DMS 273 (cell line): ENCODE data around the gene MBD3.

Experiments
- DNase-seq: peaks from one replicate; lab custom pipeline; 2025; ENCODE audit not compliant: unreplicated experiment; lab: John Stamatoyannopoulos, UW

MBD3 gene

GRCh38 chr19:1599460-1599846 lies 6.8 kb upstream of the MBD3 start:
- no peak for DNase-seq

GRCh38 chr19:1598777-1599459 lies 6.3 kb upstream of the MBD3 start:
- DNase-seq: no peak

GRCh38 chr19:1593501-1593772 lies 772 bp upstream of the MBD3 start:
- no peak for DNase-seq

DNA sequence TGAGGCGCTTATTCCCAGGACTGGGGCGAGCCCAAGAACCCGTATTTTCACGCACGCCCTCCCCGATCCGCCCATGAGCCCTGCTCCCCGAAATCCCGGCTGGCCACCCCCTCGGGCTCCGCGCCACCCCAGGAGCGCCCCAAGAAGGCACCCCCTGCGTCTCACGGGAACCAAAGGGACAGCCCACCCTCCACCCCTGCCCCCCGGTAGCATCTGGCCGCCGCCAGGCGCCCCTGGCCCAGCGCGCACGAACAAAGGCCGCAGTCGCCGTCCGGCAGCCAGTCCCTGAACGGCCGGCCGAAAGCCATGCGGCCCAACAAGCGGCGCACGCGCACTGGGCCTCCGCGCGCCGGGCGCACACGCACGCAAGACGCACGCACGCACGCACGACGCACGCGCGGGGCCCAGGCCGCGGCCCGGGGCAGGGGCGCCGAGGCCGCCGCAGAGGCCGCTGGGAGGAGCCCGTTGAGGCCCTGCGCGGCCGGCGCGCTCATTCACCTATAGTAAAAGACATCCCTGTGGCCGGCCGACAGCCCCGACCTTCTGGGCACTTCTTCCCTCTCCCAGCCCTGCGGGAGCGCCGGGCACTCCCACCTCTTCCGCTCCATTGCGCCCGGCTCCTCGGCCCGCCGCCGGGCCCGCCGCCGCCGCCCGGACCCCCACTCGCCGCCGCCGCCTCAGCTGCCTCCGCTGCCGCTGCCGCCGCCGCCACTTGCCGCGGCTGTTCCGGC lies 476 bp downstream of the MBD3 start:
- peak; percentile 96 for DNase-seq

DNA sequence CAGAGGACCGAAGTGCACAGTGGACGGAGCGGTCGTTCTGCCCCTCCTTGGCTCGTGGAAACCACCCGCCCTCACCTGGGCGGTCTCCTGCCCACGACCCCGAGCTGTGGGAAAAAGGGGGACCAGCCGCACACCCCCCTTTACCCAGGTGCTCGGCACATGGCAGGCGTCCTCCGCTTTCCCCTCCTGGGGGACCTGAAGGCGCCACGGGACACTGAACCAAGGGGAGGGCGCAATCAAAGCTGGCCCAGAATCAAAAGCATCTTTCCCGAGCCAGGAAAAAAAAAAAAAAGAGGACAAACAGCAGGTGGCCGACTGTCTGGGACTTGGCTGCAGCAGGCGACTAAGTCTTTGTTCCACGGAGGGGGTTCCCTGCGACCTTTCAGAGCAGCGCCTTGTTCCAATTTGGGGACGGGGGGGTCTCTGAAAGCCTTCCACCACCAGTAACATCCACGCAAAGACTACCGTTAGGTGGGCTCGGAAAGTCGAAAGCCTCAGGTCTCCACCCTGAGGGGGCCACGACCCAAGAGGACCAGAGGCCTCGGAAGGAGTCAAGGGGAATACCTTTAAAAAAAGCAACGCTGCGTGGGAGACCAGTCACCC lies 1.1 kb downstream of the MBD3 start:
- DNase-seq: peak; percentile 70

DNA sequence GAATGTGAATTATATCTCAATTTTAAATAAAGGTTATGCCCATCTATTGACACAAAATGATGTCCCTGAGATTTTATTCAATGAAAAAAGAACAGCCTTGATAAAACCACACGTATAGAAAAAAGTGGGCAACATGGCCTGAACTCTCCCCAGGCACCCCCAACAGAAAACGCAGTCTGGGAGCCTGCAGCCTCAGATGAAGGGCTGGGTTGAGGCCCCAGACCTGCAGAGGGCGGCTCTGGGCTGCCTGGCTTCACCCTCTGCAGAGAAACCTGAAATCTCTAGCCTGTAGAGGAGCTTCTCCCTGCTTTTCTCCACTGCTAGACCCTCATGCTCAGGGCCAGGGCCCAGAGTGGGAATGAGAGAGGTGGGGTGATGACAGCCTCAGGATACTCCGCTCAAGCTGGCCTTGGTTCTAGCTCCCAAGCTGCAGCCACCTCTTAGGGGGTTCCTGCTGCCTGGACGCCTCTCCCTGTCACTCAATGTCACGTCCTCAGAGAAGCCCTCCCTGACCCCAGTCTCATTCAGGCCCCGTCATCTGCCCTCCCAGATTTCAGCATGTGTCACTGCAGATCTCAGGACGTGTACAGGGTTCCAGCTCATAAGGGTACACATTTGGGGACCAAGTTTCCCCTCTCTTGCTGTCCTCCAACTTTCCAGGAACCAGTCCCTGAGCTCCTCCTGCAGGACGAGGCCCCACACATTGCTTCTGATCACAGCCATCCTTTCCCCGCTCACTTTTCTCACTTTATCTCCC lies 1.8 kb downstream of the MBD3 start:
- DNase-seq: peak; percentile 71

GRCh38 chr19:1587872-1588271 lies 4.8 kb downstream of the MBD3 start:
- DNase-seq: no peak

DNA sequence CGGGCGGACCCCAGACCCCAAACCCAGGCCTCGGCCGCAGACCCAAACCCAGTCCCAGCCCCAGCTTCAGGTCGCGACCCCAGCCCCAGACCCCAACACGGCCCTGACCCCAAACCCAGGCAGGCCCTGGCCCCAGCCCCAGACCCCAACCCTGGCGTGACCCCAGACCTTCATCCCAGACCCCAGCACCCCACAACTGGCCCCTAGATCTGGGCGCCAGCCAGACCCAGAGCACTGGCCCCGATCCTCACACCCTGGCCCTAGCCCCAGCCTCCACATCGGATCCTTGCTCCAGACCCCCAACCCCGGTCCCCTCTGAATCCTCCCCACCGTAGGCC lies 7.5 kb downstream of the MBD3 start:
- DNase-seq: no peak

DNA sequence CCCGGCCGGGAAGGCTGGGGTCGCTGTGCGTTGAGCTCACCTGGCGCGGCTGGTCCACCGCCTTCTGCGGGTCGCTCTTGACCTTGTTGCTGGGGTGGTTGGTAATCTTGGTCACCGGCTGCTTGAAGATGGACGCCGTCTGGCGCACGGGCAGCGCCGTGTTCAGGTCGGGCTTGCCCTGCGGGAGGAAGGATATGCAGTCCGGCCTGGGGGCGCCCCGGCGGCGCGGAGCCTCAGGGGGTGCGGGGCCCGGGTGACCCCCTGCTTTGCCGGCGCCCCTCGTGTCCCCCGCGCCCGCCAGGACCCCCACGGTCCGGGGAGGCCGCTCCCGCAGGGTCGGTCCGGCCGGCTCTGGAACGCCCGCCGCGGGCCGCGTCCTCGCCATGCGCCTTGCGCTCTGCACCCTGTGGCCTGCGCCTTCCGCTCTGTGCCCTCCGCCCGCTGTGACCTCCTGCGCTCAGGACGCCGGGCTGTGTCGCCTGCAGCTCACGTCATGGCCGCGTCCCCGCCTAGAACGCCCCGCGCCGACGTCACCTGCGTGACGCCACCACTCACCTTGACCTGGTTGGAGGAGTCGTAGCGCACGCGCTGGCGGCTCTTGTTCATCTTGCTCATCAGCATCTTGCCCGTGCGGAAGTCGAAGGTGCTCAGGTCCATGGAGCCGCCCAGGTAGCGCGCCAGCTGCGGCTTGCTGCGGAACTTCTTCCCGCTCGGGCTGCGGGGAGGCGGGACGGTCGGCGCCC lies 8.0 kb downstream of the MBD3 start:
- DNase-seq: no peak

DNA sequence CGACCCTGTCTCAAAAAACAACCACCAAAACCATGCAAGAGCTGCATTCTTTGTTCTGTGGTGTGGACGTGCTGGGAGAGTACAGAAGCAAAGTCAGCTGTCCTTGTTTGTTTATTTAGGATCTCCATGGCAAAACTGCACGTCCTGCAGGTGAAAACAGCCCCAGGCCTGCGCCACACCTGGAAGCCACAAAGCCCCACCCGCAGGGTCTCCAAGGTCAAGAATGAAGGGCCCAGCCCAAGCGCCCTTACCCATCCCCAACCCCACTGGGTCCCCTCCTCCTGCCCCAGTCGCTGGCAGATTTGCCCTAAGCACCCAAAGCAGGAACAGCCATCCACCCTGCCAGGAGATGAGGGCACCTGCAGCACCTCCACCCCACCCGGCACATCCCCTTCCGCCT lies 10.5 kb downstream of the MBD3 start:
- DNase-seq: no peak

GRCh38 chr19:1580957-1581356 lies 11.7 kb downstream of the MBD3 start:
- DNase-seq: no peak

GRCh38 chr19:1580382-1580781 lies 12.3 kb downstream of the MBD3 start:
- no peak for DNase-seq

DNA sequence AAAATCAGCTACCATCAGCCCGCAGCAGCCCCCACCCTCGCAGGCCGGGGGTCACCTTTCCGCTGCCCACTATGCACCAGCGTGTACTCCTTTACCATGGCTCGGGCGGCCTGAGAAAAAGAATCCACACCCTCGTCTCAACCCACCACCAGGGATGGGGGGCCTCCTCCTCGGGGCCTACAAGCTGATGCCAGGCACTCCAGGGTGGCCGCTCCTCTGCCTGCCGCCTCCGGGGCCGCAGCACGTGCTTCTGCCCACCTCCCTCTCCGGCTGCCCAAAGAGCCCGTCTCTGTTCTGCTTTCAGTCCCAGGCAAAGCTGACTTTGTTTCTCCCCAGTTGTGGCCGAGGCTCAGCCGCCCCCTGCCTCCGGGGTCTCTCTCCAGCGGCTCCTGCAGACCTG lies 13.4 kb downstream of the MBD3 start:
- no peak for DNase-seq

- peak; percentile 88 for DNase-seq
Observed at GRCh38 chr19:1577929-1578618, 14.6 kb downstream of the MBD3 start.

- peak; percentile 91 for DNase-seq
Observed at GRCh38 chr19:1577090-1577928, 15.4 kb downstream of the MBD3 start.

- DNase-seq: no peak
Observed at GRCh38 chr19:1576242-1577089, 16.2 kb downstream of the MBD3 start.

- DNase-seq: no peak
Observed at GRCh38 chr19:1575323-1576241, 17.1 kb downstream of the MBD3 start.
